Gastrocnemius medialis (tissue), 4 donors: ENCODE measurements around the gene SELL. TPM values are rescaled to one million over a fixed set of nuclear protein-coding genes. Genes with fewer than 3 reads are reported as not detected.
"Not testable (repeated sequence)": the region's sequence is repeated elsewhere in the genome, so short reads cannot be mapped to it uniquely, and the experiment has no call there.

Experiments used
- ATAC-seq, 2 donors: fragments of 150-250 bp; one replicate each; pipeline ENCODE4 v1.9.1; 2016
- DNase-seq, 2 donors: peaks; one replicate each; pipeline ENCODE4 v3.0.0-alpha.2; 2019
- H3K27ac ChIP-seq, 4 donors: fragments of 200-600 bp; sonication (generic); 1 replicate in 1 of 4; 2 replicates in 3 of 4; pipeline ENCODE4 v1.5.1; 2016 to 2018; ENCODE audit warnings: mild to moderate bottlenecking in 2 of 4, moderate library complexity in 1 of 4
- H3K27me3 ChIP-seq, 3 donors: fragments of 200-600 bp; sonication (generic) in 2 of 3; 1 replicate in 1 of 3; 2 replicates in 2 of 3; pipeline versions ENCODE4 v1.5.1 to v1.6.0; 2016 to 2019; ENCODE audit warnings: mild to moderate bottlenecking in 1 of 3, moderate library complexity in 1 of 3
- H3K36me3 ChIP-seq, 2 donors: fragments of 200-600 bp; sonication (generic) in 1 of 2; one replicate each; pipeline ENCODE4 v1.5.1; 2017 to 2018
- H3K4me1 ChIP-seq, 2 donors: fragments of 200-600 bp; sonication (generic) in 1 of 2; one replicate each; pipeline ENCODE4 v1.5.1; 2016 to 2017; ENCODE audit warnings: mild to moderate bottlenecking in 2 of 2
- H3K4me3 ChIP-seq, 4 donors: fragments of 200-600 bp; sonication (generic) in 3 of 4; 1 replicate in 1 of 4; 2 replicates in 3 of 4; pipeline ENCODE4 v1.5.1; 2016 to 2019; ENCODE audit warnings: mild to moderate bottlenecking in 2 of 4
- H3K9me3 ChIP-seq, 3 donors: fragments of 200-600 bp; sonication (generic) in 2 of 3; 1 replicate in 1 of 3; 2 replicates in 2 of 3; pipeline ENCODE4 v1.5.1; 2016 to 2019
- POLR2A ChIP-seq, 2 donors: fragments of 450-650 bp; IDR thresholded peaks; one replicate each; pipeline ENCODE4 v1.6.1; 2017; ENCODE audit warnings: antibody characterized with exemption in 2 of 2, mild to moderate bottlenecking in 2 of 2, moderate library complexity in 2 of 2
- in situ Hi-C, 4 donors: fragments of 200-750 bp; cut with MboI; loops; one replicate each; pipeline versions ENCODE4 v1.15.0 to v1.8.0; 2017; ENCODE audit warnings: low sequenced_read_pairs in 4 of 4
- intact Hi-C: fragments of 100-400 bp; cut with DNase I; formaldehyde crosslinking; loops from one replicate; pipeline ENCODE4 v1.15.1; 2023; ENCODE audit warnings: low total_unique reads
- total RNA-seq, 4 donors: library from RNA; depleted of rRNA; stranded (reverse); fragments of >200 nt; gene quantifications; one replicate each; pipeline versions ENCODE4 v1.1.0 to v1.2.3, GENCODE V29; 2016
- TF ChIP-seq, protein P1 (sequence below), 5 experiments: fragments of 450-650 bp in 3 of 5; fragments of 200-600 bp in 2 of 5; sonication (generic) in 2 of 5; IDR thresholded peaks in 4 of 5; conservative IDR thresholded peaks in 1 of 5; 1 replicate in 4 of 5; 2 replicates in 1 of 5; pipeline ENCODE4 v1.5.1; 2016 to 2019; ENCODE audit warnings: antibody characterized with exemption in 5 of 5, mild to moderate bottlenecking in 3 of 5, moderate library complexity in 3 of 5

SELL gene
- total RNA-seq, 4 donors from 2014 or later = 0.24 to 0.72 (median 0.55) TPM; not detected in 1

DNA sequence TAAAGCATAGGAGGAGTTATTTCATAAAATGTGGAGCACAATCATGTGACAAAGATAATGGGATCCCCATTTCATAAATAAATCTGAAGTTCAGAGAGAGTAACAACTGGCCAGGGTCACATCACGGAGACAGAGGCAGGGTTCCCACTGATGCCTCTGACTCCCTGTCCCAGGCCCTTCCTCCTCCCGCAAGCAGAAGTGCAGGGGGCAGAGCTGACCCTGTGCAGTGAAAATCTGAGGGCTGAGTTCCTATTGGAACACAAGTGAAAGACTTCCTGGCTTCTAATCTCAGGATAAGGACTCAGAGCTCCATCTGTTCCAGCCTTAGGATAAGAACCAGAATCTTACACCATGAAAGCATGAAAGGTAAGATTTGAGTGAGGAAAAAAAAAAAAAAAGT, 22.0 kb downstream of the SELL start:
- no peak for TF ChIP-seq POLR2A (IDR thresholded peaks at IDR 0.05)
- Histone ChIP-seq H3K9me3 (no peaks in the 10 kb centered on the region), H3K27ac (no peak overlapping the region), H3K4me3 (no peak overlapping the region), H3K27me3 (no peaks in the 10 kb centered on the region), H3K4me1 (peaks cover 0 to 7% of the 10 kb centered on the region in 2 donors), H3K36me3 (no peaks in the 10 kb centered on the region)
- intact Hi-C loops = no loop called here
- DNase-seq (no peak), ATAC-seq (no peak)
- in situ Hi-C loops = no loop called here

DNA sequence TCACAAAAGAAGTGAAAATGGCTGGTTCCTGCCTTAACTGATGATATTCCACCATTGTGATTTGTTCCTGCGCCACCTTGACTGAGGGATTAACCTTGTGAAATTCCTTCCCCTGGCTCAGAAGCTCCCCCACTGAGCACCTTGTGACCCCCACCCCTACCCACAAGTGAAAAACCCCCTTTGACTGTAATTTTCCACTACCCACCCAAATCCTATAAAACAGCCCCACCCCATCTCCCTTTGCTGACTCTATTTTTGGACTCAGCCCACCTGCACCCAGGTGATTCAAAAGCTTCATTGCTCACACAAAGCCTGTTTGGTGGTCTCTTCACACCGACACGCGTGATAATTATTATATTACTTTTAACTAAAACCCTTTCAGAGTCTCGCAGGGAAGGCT, 23.0 kb downstream of the SELL start:
- H3K4me1 ChIP-seq, H3K4me3 ChIP-seq, H3K27me3 ChIP-seq, H3K36me3 ChIP-seq, intact Hi-C loops, H3K27ac ChIP-seq, DNase-seq, in situ Hi-C loops, ATAC-seq, H3K9me3 ChIP-seq: not testable (repeated sequence)

DNA sequence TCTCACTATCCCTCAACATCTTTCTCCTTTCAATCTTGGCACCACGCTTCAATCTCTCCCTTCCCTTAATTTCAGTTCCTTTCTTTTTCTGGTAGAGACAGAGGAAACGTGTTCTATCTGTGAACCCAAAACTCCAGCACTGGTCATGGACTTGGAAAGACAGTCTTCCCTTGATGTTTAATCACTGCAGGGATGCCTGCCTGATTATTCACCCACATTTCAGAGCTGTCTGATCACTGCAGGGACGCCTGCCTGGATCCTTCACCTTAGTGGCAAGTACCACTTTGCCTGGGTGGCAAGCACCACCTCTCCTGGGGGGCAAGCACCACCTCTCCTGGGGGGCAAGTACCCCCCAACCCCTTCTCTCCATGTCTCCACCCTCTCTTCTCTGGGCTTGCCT, 27.8 kb downstream of the SELL start:
- DNase-seq = no peak
- TF ChIP-seq, protein P1, sequence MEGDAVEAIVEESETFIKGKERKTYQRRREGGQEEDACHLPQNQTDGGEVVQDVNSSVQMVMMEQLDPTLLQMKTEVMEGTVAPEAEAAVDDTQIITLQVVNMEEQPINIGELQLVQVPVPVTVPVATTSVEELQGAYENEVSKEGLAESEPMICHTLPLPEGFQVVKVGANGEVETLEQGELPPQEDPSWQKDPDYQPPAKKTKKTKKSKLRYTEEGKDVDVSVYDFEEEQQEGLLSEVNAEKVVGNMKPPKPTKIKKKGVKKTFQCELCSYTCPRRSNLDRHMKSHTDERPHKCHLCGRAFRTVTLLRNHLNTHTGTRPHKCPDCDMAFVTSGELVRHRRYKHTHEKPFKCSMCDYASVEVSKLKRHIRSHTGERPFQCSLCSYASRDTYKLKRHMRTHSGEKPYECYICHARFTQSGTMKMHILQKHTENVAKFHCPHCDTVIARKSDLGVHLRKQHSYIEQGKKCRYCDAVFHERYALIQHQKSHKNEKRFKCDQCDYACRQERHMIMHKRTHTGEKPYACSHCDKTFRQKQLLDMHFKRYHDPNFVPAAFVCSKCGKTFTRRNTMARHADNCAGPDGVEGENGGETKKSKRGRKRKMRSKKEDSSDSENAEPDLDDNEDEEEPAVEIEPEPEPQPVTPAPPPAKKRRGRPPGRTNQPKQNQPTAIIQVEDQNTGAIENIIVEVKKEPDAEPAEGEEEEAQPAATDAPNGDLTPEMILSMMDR (IDR thresholded peaks at IDR 0.05 in 4 of 5, conservative IDR thresholded peaks at IDR 0.05 in 1 of 5) = no peak
- no peak for TF ChIP-seq POLR2A (IDR thresholded peaks at IDR 0.05)
- Histone ChIP-seq H3K27ac (no peak overlapping the region), H3K4me1 (no peaks in the 10 kb centered on the region), H3K9me3 (no peaks in the 10 kb centered on the region), H3K27me3 (no peaks in the 10 kb centered on the region), H3K4me3 (no peak overlapping the region), H3K36me3 (no peaks in the 10 kb centered on the region)
- intact Hi-C loops (no loop called here), in situ Hi-C loops (no loop called here)
- no peak for ATAC-seq

DNA sequence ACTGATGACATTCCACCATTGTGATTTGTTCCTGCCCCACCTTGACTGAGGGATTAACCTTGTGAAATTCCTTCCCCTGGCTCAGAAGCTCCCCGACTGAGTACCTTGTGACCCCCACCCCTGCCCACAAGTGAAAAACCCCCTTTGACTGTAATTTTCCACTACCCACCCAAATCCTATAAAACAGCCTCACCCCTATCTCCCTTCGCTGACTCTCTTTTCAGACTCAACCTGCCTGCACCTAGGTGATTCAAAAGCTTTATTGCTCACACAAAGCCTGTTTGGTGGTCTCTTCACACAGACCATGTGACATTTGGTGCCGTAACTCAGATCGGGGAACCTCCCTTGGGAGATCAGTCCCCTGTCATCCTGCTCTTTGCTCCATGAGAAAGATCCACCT, 28.3 kb downstream of the SELL start:
- ATAC-seq, intact Hi-C loops, H3K9me3 ChIP-seq, H3K36me3 ChIP-seq, H3K4me3 ChIP-seq, H3K4me1 ChIP-seq, in situ Hi-C loops, H3K27ac ChIP-seq, H3K27me3 ChIP-seq, DNase-seq: not testable (repeated sequence)

DNA sequence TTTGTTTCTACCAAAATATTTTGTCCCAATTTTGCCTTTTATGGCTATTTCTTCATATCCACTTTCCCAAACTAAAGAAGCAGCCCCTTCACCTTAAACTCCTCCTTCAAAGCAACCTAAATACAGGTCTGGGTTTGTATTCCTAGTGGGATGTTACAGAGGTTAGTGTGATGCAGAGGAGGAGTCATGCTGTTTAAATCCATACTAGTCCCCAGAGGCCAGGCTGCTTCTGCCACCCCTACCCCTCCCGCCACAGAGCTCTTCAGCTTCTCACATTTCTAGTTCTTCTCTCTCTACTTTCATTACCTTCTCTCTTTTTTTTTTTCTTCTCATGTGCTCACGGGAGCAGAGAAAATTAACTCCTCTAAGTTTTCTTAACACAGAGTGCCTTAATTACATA, 29.3 kb downstream of the SELL start:
- H3K36me3 ChIP-seq = no peaks in the 10 kb centered on the region
- no peaks in the 10 kb centered on the region for H3K4me1 ChIP-seq
- no peak for ATAC-seq
- no peaks in the 10 kb centered on the region for H3K27me3 ChIP-seq
- no peaks in the 10 kb centered on the region for H3K9me3 ChIP-seq
- in situ Hi-C loops (no loop called here), intact Hi-C loops (no loop called here)
- DNase-seq = no peak
- no peak overlapping the region for H3K27ac ChIP-seq
- no peak overlapping the region for H3K4me3 ChIP-seq
- TF ChIP-seq POLR2A (IDR thresholded peaks at IDR 0.05) = no peak
- TF ChIP-seq, protein P1 (IDR thresholded peaks at IDR 0.05 in 4 of 5, conservative IDR thresholded peaks at IDR 0.05 in 1 of 5) = no peak

DNA sequence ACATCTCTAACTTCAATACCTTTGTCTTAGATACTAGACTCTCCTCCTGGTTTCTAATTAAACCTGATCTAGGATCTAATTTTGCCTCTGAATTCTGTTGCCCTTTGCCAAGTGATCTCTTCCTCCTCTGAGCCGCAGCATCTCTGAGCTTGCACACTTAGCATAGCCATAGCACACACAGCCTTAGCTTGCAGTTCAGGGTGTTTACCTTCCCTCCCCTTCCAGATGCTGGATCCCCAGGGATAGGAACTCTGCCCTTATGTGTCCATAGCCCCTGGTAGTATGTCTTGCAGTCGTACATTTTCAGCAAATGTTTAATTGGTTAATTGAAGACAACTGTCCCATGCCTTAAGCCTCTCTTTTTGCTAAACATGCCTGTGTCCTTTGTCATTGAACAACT, 30.3 kb downstream of the SELL start:
- H3K36me3 ChIP-seq = no peaks in the 10 kb centered on the region
- no peak overlapping the region for H3K27ac ChIP-seq
- no peaks in the 10 kb centered on the region for H3K9me3 ChIP-seq
- intact Hi-C loops = no loop called here
- no peaks in the 10 kb centered on the region for H3K4me1 ChIP-seq
- DNase-seq (no peak), ATAC-seq (no peak)
- no peaks in the 10 kb centered on the region for H3K27me3 ChIP-seq
- no peak overlapping the region for H3K4me3 ChIP-seq
- in situ Hi-C loops = no loop called here
- TF ChIP-seq POLR2A (IDR thresholded peaks at IDR 0.05) = no peak
- TF ChIP-seq, protein P1 (IDR thresholded peaks at IDR 0.05 in 4 of 5, conservative IDR thresholded peaks at IDR 0.05 in 1 of 5) = no peak
